Measurements from ENCODE around the gene BRD8.
"Not testable (repeated sequence)": the region's sequence is repeated elsewhere in the genome, so short reads cannot be mapped to it uniquely, and the experiment has no call there.

Gene BRD8

GRCh38 chr5:138178516-138179276 lies at the start of gene BRD8, which contains the start of gene KIF20A:
Gene BRD8 (minus strand): TSS chr5:138178630. CDS start chr5:138178614, 16 bp downstream.
Gene KIF20A (plus strand): TSS chr5:138179112. CDS start chr5:138179681, 569 bp downstream.
- peak; percentile 99 for DNase-seq (ENCODE audit: low spot score)

GRCh38 chr5:138226910-138227309 lies 48.5 kb upstream of the BRD8 start:
- no peak for DNase-seq (ENCODE audit: low spot score)

- no peak for DNase-seq (ENCODE audit: low spot score)
These were observed 46.3 kb upstream of the BRD8 start for GRCh38 chr5:138224712-138225111.

- no peak for DNase-seq (ENCODE audit: low spot score)
These were observed 45.1 kb upstream of the BRD8 start for GRCh38 chr5:138223532-138223931.

GRCh38 chr5:138216799-138217198 lies 38.4 kb upstream of the BRD8 start:
- DNase-seq (ENCODE audit: low spot score), result no peak

- DNase-seq (ENCODE audit: low spot score), result peak; percentile 100
These were observed 35.0 kb upstream of the BRD8 start, which contains the start of gene CDC23 for GRCh38 chr5:138213161-138214029. Gene CDC23 (minus strand): TSS chr5:138213323. CDS start chr5:138213312, 11 bp downstream.

- DNase-seq (ENCODE audit: low spot score), result peak; percentile 10
These were observed 34.4 kb upstream of the BRD8 start for GRCh38 chr5:138212828-138213160.

- no peak for DNase-seq (ENCODE audit: low spot score)
These were observed 32.6 kb upstream of the BRD8 start for GRCh38 chr5:138210985-138211384.

- DNase-seq (ENCODE audit: low spot score), result not testable (repeated sequence)
These were observed 15.4 kb upstream of the BRD8 start for GRCh38 chr5:138193859-138194258.

GRCh38 chr5:138192826-138193225 lies 14.4 kb upstream of the BRD8 start:
- DNase-seq (ENCODE audit: low spot score), result no peak

GRCh38 chr5:138188626-138189025 lies 10.2 kb upstream of the BRD8 start:
- no peak for DNase-seq (ENCODE audit: low spot score)

- DNase-seq (ENCODE audit: low spot score), result no peak
These were observed 7.6 kb upstream of the BRD8 start for GRCh38 chr5:138186002-138186447.

GRCh38 chr5:138182808-138183207 lies 4.4 kb upstream of the BRD8 start:
- DNase-seq (ENCODE audit: low spot score), result no peak

- DNase-seq (ENCODE audit: low spot score), result no peak
These were observed 2.4 kb upstream of the BRD8 start for GRCh38 chr5:138180841-138181240.

GRCh38 chr5:138180183-138180782 lies 1.9 kb upstream of the BRD8 start:
- peak; percentile 53 for DNase-seq (ENCODE audit: low spot score)

GRCh38 chr5:138179277-138179857 lies 937 bp upstream of the BRD8 start:
- DNase-seq (ENCODE audit: low spot score), result no peak

GRCh38 chr5:138177941-138178515 lies 402 bp downstream of the BRD8 start:
- DNase-seq (ENCODE audit: low spot score), result peak; percentile 54

GRCh38 chr5:138170299-138170698 lies 8.1 kb downstream of the BRD8 start:
- DNase-seq (ENCODE audit: low spot score), result no peak

GRCh38 chr5:138169124-138169523 lies 9.3 kb downstream of the BRD8 start:
- DNase-seq (ENCODE audit: low spot score), result no peak

GRCh38 chr5:138163721-138164120 lies 14.7 kb downstream of the BRD8 start:
- DNase-seq (ENCODE audit: low spot score), result no peak

- no peak for DNase-seq (ENCODE audit: low spot score)
These were observed 17.7 kb downstream of the BRD8 start for GRCh38 chr5:138160706-138161105.

GRCh38 chr5:138159666-138160065 lies 18.8 kb downstream of the BRD8 start:
- DNase-seq (ENCODE audit: low spot score), result no peak

Measured in AG08395 (cell line).